C4-2B (cell line): ENCODE data around the gene LAMA2.

Experiments used
- ZFX ChIP-seq: fragments of 450-650 bp; IDR thresholded peaks from 2 replicates; pipeline ENCODE4 v1.6.1; 2017
- TF ChIP-seq, protein P1 (sequence below): fragments of 450-650 bp; conservative IDR thresholded peaks from 2 replicates; pipeline ENCODE4 v1.5.1; 2017; ENCODE audit warnings: mild to moderate bottlenecking

DNA sequence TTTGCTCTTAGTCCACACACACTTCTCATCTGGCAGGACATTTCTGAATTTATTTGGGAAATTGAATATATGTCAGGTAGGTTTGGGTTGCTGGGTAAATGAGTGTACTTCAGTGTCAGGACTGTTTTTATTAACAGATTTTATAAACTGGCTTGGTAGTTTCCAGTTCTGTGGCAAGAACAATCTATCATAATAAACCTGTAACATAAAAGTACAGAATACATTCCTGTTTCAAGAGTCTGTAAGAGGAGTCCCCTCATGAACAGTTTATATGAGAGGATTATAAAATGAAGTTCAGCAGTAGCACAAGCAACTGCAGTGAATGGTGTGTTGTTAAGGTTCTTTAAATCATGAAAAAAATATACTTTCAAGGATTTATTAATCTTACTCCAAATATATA is 81.8 kb downstream of the LAMA2 start:
- TF ChIP-seq, protein P1, sequence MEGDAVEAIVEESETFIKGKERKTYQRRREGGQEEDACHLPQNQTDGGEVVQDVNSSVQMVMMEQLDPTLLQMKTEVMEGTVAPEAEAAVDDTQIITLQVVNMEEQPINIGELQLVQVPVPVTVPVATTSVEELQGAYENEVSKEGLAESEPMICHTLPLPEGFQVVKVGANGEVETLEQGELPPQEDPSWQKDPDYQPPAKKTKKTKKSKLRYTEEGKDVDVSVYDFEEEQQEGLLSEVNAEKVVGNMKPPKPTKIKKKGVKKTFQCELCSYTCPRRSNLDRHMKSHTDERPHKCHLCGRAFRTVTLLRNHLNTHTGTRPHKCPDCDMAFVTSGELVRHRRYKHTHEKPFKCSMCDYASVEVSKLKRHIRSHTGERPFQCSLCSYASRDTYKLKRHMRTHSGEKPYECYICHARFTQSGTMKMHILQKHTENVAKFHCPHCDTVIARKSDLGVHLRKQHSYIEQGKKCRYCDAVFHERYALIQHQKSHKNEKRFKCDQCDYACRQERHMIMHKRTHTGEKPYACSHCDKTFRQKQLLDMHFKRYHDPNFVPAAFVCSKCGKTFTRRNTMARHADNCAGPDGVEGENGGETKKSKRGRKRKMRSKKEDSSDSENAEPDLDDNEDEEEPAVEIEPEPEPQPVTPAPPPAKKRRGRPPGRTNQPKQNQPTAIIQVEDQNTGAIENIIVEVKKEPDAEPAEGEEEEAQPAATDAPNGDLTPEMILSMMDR = no peak
- TF ChIP-seq ZFX = no peak
